Mammary epithelial cell (primary cell): Measurements from ENCODE around the gene KIF26A.

Experiments
- EZH2 ChIP-seq: IDR thresholded peaks from 2 replicates; pipeline ENCODE4 v1.6.1; 2012; ENCODE audit warnings: low read length, inconsistent platforms, borderline replicate concordance
- TF ChIP-seq, protein P1 (sequence below), 2 donors: IDR thresholded peaks in 1 of 2; conservative IDR thresholded peaks in 1 of 2; 2 replicates each; pipeline ENCODE4 v1.5.1; 2011 to 2012; ENCODE audit warnings: inconsistent platforms in 2 of 2, low read length in 2 of 2, mild to moderate bottlenecking in 2 of 2, control low read depth in 1 of 2, low read depth in 1 of 2; ENCODE audit not compliant: insufficient read depth in 1 of 2; ENCODE audit errors: extremely low read depth in 1 of 2

- TF ChIP-seq, protein P1, sequence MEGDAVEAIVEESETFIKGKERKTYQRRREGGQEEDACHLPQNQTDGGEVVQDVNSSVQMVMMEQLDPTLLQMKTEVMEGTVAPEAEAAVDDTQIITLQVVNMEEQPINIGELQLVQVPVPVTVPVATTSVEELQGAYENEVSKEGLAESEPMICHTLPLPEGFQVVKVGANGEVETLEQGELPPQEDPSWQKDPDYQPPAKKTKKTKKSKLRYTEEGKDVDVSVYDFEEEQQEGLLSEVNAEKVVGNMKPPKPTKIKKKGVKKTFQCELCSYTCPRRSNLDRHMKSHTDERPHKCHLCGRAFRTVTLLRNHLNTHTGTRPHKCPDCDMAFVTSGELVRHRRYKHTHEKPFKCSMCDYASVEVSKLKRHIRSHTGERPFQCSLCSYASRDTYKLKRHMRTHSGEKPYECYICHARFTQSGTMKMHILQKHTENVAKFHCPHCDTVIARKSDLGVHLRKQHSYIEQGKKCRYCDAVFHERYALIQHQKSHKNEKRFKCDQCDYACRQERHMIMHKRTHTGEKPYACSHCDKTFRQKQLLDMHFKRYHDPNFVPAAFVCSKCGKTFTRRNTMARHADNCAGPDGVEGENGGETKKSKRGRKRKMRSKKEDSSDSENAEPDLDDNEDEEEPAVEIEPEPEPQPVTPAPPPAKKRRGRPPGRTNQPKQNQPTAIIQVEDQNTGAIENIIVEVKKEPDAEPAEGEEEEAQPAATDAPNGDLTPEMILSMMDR (conservative IDR thresholded peaks at IDR 0.05 in 1 of 2, IDR thresholded peaks at IDR 0.05 in 1 of 2; ENCODE audit: extremely low read depth in 1 of 2, insufficient read depth in 1 of 2, low read depth in 1 of 2, low read length in 2 of 2), result no peak
- no peak for TF ChIP-seq EZH2
Observed at GRCh38 chr14:104144453-104144790, 6.0 kb downstream of the KIF26A start.
